Epithelial cell of esophagus (primary cell): ENCODE results near the gene SPACA4.

ENCODE experiments used
- DNase-seq: peaks from one replicate; pipeline ENCODE4 v3.0.0; 2010; ENCODE audit warnings: low read depth
- H3K4me3 ChIP-seq: 2 replicates; pipeline ENCODE4 v1.5.1; 2011; ENCODE audit warnings: mild to moderate bottlenecking, low read length, control low read depth
- TF ChIP-seq, protein P1 (sequence below): IDR thresholded peaks from 2 replicates; pipeline ENCODE4 v1.5.1; 2011; ENCODE audit warnings: low read depth, mild to moderate bottlenecking, low read length, control low read depth, inconsistent platforms; ENCODE audit not compliant: insufficient read depth; ENCODE audit errors: missing control alignments

The SPACA4 gene

DNA sequence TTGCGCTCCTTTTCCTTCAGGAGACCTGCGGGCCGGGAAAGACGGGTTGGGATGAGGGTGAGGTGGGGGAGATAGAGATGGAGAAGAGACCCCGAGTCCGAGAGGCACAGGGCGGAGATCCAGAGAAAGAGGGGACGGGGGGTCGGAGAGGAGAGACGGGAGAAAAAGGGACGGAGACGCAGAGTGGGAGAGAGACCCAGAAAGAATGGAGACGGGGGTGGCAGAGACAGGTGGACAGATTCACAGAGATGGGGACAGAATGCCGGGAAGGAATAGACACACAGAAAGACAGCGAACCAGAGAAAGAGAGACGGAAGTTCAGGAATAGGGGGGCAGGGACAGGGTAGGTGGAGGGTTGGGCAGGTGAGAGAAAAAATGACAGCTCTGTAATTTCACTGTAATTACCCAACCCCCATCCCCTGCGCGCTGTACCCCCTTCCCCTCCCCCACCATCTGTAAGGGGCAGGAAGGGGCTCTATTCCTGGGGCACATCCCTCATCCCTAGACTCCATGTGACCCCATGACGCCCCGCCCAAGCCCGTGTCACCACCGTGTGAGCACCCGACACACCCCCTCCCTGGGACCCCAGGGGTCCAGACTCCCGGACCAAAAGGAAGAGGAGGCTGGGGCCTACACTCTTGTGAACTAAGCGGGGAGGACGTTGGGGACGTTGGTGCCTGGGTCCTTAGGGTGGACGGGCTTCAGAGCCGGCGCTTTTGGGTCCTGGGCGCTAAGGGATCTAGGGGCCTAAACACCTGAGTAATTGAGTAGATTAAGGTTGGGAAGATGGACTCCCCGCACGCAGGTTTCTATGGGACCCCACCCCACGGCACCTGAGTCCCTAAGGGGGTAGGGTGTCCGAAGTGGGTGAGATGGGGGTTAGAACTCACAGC is 29.7 kb downstream of the SPACA4 start:
- TF ChIP-seq, protein P1, sequence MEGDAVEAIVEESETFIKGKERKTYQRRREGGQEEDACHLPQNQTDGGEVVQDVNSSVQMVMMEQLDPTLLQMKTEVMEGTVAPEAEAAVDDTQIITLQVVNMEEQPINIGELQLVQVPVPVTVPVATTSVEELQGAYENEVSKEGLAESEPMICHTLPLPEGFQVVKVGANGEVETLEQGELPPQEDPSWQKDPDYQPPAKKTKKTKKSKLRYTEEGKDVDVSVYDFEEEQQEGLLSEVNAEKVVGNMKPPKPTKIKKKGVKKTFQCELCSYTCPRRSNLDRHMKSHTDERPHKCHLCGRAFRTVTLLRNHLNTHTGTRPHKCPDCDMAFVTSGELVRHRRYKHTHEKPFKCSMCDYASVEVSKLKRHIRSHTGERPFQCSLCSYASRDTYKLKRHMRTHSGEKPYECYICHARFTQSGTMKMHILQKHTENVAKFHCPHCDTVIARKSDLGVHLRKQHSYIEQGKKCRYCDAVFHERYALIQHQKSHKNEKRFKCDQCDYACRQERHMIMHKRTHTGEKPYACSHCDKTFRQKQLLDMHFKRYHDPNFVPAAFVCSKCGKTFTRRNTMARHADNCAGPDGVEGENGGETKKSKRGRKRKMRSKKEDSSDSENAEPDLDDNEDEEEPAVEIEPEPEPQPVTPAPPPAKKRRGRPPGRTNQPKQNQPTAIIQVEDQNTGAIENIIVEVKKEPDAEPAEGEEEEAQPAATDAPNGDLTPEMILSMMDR = no peak
- H3K4me3 ChIP-seq = peak overlapping the region; percentile 83
- DNase-seq = no peak

DNA sequence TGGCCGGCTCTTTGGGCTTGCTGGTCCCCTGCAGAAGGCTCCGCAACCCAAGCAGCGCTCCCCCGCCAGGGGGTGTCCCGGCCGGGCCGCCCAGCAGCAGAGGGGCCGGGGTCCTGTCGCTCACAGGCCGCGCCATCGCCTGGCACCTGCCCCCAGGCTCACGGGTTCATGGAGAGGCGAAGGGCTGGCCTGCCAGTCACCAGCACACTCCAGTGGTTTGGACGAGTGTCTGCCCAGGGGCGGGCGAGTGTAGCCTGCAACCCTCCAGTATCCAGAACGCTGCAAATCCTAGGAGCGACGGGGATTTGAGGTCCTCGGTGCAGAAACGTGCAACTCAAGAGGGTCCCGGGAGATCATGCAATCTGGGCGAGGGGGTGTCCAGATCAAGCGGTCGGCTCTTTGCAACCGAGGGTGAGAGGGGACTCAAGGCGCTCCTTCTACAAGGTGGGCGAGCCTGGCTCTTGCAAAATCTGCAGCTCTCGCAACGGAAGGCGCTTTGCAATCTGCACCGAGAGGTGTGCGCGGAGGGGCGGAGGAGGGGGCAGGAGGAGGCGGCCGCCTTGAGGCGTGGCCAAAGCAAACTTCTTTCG is 30.4 kb downstream of the SPACA4 start, which contains the start of gene DBP:
TSS of gene DBP (minus strand) at position 521 of the 590 bp plus-strand sequence. CDS start at position 136, 385 bp downstream.
- peak within 1 kb of the TSS; percentile 83 for H3K4me3 ChIP-seq
- no peak for DNase-seq
- TF ChIP-seq, protein P1 = no peak

DNA sequence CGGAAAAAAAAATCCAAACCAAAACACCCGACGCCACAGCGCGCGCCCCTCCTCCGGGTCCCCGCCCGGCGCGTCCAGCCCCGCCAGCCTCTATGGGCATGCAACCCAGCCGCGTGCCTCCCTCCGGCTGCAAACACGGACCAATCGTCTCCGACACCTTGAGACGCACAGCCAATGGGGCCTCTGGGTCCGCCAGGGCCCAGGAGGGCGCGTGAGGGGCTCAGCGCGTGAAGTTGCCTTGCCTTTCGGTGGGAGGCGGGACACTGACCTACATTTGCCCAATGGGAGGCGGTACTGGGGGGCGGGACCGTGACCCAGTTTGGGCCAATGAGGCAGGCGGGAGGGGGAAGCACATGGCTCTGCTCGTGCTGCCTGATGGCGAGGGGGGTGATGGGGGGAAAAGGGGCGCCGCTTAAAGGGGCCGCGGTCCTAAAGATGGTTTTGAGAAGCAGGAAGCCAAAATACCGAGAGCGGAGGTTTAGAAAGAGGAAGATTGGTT is 31.0 kb downstream of the SPACA4 start:
- peak overlapping the region; percentile 83 for H3K4me3 ChIP-seq
- DNase-seq = peak; percentile 99
- TF ChIP-seq, protein P1 = no peak

DNA sequence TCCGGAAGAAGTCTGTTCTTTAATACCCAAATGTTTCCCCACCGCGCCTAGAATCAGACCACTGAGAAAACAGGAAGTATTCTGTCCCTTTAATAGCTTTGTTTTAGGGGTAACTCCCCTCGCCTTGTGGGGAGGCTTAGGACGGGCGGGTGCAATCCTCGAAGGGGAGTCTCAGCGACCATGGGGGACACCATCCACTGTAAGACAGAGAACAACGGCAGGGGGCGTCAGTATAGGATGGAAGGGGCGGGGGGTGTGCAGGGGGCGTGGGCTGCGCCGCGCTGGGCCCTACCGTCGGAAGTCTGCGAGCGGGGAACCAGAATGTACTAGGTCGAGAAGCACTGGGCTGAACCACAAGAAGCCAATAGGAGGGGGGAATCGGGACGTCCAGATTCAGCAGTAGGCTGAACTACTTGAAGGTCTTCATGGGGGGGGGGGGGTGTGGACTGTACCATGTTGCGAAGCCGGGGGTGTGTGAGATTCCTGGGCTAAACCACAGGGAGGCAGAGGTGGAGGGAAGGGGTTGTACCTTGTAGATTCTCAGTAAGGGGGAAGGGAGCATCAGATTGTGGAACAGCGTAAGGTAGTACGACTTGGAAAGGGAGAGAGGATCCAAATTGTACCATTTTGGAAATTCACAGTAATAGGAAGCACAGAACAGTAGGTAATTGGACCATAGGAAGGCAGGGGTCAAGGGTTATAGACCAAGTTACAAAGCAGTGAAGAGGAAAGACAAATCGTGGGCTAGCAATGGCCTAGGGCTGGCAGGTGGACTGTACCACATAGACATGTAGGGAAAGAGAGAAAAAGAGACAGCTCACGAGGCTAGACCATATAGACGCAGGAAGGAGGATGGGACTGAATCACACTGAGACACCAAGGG is 31.6 kb downstream of the SPACA4 start:
- peak overlapping the region; percentile 83 for H3K4me3 ChIP-seq
- TF ChIP-seq, protein P1 = peak; percentile 24
- peak; percentile 93 for DNase-seq

DNA sequence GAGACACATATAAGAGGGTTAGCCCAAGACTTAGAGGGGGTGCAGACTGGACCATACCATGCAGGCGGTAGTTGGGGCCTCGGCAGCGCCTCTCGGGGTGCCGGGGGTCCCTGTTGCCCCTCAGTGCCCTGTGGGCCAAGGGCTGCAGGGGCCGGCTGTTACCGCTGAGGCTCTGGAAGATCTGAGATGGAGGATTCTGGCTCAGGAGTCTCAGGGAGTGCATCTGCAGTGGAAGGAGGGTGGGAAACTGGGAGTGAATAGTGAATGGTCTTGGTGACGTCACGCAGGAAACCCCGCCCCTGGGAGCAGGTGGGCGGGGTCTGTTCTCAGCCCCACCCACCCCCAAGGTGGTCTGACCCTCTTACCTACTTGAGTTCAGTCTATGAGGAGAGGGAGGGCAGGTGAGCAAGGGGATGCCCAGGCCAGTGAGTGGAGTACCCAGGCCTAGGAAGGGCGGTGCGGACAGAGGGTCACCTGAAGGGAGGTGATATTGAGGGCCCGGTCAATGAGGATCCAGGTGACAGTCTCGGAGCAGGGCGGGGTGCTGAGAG is 32.4 kb downstream of the SPACA4 start:
- no peak for DNase-seq
- no peak overlapping the region for H3K4me3 ChIP-seq
- TF ChIP-seq, protein P1 = no peak
